ENCODE results near the gene ENOX2.
"Not testable (repeated sequence)": the region's sequence is repeated elsewhere in the genome, so short reads cannot be mapped to it uniquely, and the experiment has no call there.

The ENOX2 gene

DNA sequence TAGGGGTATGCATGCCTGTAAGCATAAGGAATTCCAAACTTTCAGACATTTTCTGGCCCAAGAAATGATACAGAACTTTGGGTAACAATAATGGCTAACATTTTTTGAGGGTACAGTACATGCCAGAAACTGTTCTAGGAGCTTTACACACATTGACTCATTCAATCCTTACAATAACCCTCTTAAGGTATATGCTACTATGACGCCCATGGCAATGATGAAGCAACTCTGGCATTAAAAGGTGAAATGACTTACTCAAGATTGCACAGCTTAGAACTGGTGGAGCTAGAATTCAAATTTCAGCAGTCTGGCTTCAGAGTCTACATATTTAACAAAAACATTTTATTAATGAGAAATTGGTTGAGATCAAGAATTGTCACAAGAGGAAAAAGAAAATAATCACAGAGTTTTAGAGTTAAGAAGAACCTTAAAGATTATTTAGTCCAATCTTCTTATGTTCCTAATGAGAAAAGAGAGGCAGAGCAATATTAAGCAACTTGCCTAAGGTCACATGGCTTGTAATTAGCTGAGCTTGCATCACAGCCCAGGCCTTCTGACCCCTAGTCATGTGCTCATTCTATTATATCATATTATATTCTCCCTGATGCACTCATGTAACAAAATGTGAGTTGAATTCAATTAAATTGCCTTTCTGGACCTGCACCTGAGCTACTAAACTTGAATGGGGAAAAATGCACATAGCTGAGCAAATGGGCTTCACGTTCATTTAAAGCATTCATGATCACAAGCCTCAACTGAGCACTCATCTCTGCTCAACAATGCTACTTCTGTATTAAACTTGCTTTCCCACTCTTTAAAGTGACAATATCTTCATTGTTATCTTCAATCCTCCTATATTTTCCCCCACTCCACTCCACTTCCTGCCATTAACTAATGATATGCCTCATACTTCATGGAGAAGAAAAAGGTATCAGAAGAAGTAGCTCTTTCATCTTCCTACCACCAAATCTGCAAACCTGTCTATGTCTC is 73.2 kb downstream of the ENOX2 start:
- Histone ChIP-seq H3K4me1 (ENCODE audit: insufficient read depth, low read length) (no peaks in the 10 kb centered on the region), H3K9me3 (ENCODE audit: low read length) (no peaks in the 10 kb centered on the region), H3K36me3 (ENCODE audit: insufficient read depth, low read length) (no peaks in the 10 kb centered on the region), H3K4me3 (ENCODE audit: low read length) (no peak overlapping the region), H3K27me3 (ENCODE audit: insufficient read depth, low read length) (no peaks in the 10 kb centered on the region), H2AFZ (ENCODE audit: low read depth, low read length) (no peak overlapping the region)

DNA sequence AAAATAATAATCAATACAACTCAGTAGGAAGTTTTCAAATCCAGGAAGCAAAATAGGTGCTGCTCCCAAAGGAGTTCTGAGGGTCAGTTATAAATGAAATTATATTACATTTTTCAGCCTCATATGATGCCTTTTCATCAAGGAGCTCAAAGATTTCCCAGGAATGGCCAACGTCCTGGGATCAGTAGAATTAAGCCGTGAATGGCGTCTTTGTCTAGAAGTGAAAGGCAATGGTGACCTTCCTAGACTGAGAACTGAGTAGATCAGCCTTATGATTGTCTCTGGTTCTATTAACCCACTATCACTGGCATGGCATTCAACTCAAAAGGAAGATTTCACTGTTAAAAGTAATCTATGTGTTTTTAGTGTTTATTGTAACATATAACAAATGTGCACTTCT is 74.4 kb downstream of the ENOX2 start:
- H3K27me3 ChIP-seq (ENCODE audit: insufficient read depth, low read length) = no peaks in the 10 kb centered on the region
- no peak overlapping the region for H3K4me3 ChIP-seq (ENCODE audit: low read length)
- H3K9me3 ChIP-seq (ENCODE audit: low read length) = no peaks in the 10 kb centered on the region
- H2AFZ ChIP-seq (ENCODE audit: low read depth, low read length) = no peak overlapping the region
- no peaks in the 10 kb centered on the region for H3K36me3 ChIP-seq (ENCODE audit: insufficient read depth, low read length)
- H3K4me1 ChIP-seq (ENCODE audit: insufficient read depth, low read length) = no peaks in the 10 kb centered on the region

DNA sequence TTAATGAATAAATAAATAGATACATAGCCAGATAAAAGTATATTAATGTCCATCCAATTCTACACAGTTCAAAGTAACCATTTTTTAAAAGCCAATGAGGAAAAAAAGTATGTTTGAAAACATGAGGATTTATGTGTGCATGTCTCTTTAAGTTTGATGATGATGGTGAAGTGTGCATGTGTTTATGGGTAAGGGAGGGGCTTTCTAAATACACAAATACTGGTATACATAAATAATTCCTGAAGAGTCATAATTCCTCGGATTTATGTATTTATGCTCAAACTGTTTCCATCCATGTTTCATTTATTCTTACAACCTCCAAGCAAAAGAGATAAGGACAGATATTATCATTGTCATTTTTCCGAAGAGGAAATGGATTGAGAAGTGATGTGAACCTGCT is 75.4 kb downstream of the ENOX2 start:
- Histone ChIP-seq H3K36me3 (ENCODE audit: insufficient read depth, low read length) (no peaks in the 10 kb centered on the region), H3K9me3 (ENCODE audit: low read length) (no peaks in the 10 kb centered on the region), H3K27me3 (ENCODE audit: insufficient read depth, low read length) (no peaks in the 10 kb centered on the region), H2AFZ (ENCODE audit: low read depth, low read length) (no peak overlapping the region), H3K4me3 (ENCODE audit: low read length) (no peak overlapping the region), H3K4me1 (ENCODE audit: insufficient read depth, low read length) (no peaks in the 10 kb centered on the region)

DNA sequence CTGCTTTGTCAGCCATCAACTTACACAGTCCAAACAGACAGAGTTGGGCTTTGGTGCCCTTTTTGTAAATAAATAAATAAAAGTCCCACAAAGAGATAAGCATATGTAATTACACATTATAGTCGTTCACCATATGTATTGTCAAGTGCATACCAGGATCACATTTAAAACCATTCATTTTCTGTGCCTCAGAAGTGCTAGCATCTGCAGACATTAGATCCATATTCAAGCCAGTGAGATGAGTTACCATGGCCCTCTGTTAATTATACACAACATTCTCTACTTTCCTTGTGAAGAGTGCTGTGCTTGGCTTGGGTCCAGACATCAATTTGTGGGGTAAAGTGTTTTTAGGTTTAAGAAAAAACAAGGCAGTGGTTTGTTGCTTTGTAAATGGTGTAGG is 76.8 kb downstream of the ENOX2 start:
- no peak overlapping the region for H3K4me3 ChIP-seq (ENCODE audit: low read length)
- no peaks in the 10 kb centered on the region for H3K4me1 ChIP-seq (ENCODE audit: insufficient read depth, low read length)
- H2AFZ ChIP-seq (ENCODE audit: low read depth, low read length) = no peak overlapping the region
- no peaks in the 10 kb centered on the region for H3K36me3 ChIP-seq (ENCODE audit: insufficient read depth, low read length)
- H3K9me3 ChIP-seq (ENCODE audit: low read length) = no peaks in the 10 kb centered on the region
- no peaks in the 10 kb centered on the region for H3K27me3 ChIP-seq (ENCODE audit: insufficient read depth, low read length)

DNA sequence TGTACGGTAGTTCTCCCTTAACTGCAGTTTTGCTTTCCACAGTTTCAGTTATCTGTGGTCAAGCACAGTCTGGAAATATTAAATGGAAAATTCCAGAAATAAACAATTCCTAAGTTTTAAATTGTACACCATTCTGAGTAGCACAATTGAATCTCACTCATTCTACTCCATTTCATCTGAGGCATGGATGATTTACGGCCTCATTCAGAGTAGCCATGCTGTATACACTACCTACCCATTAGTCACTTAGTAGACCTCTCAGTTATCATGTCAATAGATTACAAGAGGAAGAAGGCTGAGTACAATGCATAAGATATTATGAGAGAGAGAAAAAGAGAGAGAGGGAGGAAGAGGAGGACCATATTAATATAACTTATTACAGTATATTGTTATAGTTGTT is 77.5 kb downstream of the ENOX2 start:
- Histone ChIP-seq H3K4me1 (ENCODE audit: insufficient read depth, low read length) (no peaks in the 10 kb centered on the region), H3K4me3 (ENCODE audit: low read length) (no peak overlapping the region), H3K27me3 (ENCODE audit: insufficient read depth, low read length) (no peaks in the 10 kb centered on the region), H3K9me3 (ENCODE audit: low read length) (no peaks in the 10 kb centered on the region), H2AFZ (ENCODE audit: low read depth, low read length) (no peak overlapping the region), H3K36me3 (ENCODE audit: insufficient read depth, low read length) (no peaks in the 10 kb centered on the region)

DNA sequence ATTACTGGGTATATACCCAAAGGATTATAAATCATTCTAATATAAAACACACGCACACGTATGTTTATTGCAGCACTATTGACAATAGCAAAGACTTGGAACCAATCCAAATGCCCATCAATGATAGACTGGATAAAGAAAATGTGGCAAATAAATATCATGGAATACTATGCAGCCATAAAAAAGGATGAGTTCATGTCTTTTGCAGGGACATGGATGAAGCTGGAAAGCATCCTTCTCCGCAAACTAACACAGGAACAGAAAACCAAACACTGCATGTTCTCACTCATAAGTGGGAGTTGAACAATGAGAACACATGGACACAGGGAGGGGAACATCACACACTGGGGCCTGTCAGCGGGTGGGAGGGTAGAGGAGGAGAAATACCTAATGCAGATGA is 83.6 kb downstream of the ENOX2 start:
- H3K4me1 ChIP-seq (ENCODE audit: insufficient read depth, low read length); H2AFZ ChIP-seq (ENCODE audit: low read depth, low read length); H3K27me3 ChIP-seq (ENCODE audit: insufficient read depth, low read length); H3K36me3 ChIP-seq (ENCODE audit: insufficient read depth, low read length); H3K4me3 ChIP-seq (ENCODE audit: low read length); H3K9me3 ChIP-seq (ENCODE audit: low read length): not testable (repeated sequence)

DNA sequence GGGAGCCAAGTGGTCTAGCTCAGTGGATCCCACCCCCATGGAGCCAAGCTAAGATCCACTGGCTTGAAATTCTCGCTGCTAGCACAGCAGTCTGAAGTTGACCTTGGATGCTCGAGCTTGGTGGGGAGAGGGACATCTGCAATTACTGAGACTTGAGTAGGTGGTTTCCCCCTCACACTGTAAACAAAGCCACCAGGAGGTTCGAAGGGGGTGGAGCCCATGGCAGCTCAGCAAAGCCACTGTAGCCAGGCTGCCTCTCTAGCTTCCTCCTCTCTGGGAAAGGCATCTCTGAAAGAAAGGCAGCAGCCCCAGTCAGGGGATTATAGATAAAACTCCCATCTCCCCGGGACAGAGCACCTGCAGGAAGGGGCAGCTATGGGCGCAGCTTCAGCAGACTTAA is 89.1 kb downstream of the ENOX2 start:
- not testable (repeated sequence) for H3K27me3 ChIP-seq (ENCODE audit: insufficient read depth, low read length)

DNA sequence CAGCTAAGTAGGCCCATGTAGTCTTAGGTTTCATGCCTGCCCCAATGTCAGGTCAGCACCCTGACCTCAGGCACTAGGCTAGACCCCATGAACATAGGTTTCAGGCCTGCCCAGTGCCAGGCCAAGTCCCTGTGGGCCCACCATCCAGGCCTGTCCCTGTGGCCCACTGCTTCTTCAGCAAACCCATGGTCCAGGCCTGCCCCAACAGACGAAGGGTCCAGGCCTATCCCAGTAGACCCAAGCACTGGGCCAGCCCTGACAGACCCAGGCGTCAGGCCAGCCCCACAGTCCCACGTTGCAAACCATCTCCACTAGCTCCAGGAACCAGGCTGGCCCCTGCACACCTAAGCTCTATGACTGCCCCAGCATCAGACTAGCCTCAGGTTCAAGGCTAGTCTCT is 92.4 kb downstream of the ENOX2 start:
- Histone ChIP-seq H3K4me1 (ENCODE audit: insufficient read depth, low read length) (no peaks in the 10 kb centered on the region), H3K36me3 (ENCODE audit: insufficient read depth, low read length) (no peaks in the 10 kb centered on the region), H3K9me3 (ENCODE audit: low read length) (no peaks in the 10 kb centered on the region), H2AFZ (ENCODE audit: low read depth, low read length) (no peak overlapping the region), H3K4me3 (ENCODE audit: low read length) (no peak overlapping the region), H3K27me3 (ENCODE audit: insufficient read depth, low read length) (no peaks in the 10 kb centered on the region)

More for the DNA sequence above, 89.1 kb downstream of the ENOX2 start:
- not testable (repeated sequence) for H3K4me1 ChIP-seq (ENCODE audit: insufficient read depth, low read length); H2AFZ ChIP-seq (ENCODE audit: low read depth, low read length); H3K4me3 ChIP-seq (ENCODE audit: low read length); H3K9me3 ChIP-seq (ENCODE audit: low read length); H3K36me3 ChIP-seq (ENCODE audit: insufficient read depth, low read length)

DNA sequence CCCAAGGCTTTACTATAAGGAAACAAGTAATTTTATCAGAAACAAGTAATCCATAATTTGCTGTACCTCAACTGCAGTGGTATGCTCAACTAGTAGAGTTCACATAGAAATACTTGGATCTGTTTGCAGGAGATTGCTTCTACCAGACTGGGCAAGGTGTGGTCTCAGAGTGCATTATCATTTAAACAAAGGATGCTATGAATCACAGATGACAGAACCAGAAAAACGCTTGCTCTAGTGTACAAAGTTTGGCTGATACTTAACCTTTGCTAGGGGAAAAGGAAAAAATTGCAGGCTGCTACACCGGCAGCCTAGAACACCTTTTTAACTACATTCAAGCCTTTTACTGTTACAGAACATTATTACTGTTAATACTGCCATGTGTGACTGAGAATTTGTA is 97.1 kb downstream of the ENOX2 start:
- Histone ChIP-seq H3K27me3 (ENCODE audit: insufficient read depth, low read length) (no peaks in the 10 kb centered on the region), H2AFZ (ENCODE audit: low read depth, low read length) (no peak overlapping the region)

DNA sequence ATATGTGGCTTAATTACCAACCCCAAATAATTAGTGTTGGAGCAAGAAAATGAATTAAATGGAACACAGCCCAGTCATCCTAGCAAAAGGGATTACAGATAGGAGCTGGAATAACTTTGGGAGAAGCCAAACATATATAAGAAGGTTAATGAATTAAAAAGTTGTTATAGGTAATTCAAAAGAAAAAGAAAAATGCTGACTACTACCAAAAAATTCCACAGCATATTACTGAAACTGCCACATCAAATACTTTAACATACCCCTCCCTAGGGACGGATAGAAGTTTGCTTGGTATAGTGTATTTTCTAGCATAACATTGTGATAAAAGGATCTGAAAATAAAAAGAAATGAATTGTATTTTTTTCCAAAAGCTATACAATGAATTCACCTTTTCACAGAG is 99.5 kb downstream of the ENOX2 start:
- Histone ChIP-seq H3K27me3 (ENCODE audit: insufficient read depth, low read length) (no peaks in the 10 kb centered on the region), H3K4me1 (ENCODE audit: insufficient read depth, low read length) (peaks cover 6% of the 10 kb centered on the region), H3K4me3 (ENCODE audit: low read length) (no peak overlapping the region), H3K36me3 (ENCODE audit: insufficient read depth, low read length) (no peaks in the 10 kb centered on the region), H2AFZ (ENCODE audit: low read depth, low read length) (no peak overlapping the region), H3K9me3 (ENCODE audit: low read length) (no peaks in the 10 kb centered on the region)

More for the DNA sequence above, 97.1 kb downstream of the ENOX2 start:
- Histone ChIP-seq H3K4me1 (ENCODE audit: insufficient read depth, low read length) (no peaks in the 10 kb centered on the region), H3K36me3 (ENCODE audit: insufficient read depth, low read length) (no peaks in the 10 kb centered on the region), H3K4me3 (ENCODE audit: low read length) (no peak overlapping the region), H3K9me3 (ENCODE audit: low read length) (no peaks in the 10 kb centered on the region)

DNA sequence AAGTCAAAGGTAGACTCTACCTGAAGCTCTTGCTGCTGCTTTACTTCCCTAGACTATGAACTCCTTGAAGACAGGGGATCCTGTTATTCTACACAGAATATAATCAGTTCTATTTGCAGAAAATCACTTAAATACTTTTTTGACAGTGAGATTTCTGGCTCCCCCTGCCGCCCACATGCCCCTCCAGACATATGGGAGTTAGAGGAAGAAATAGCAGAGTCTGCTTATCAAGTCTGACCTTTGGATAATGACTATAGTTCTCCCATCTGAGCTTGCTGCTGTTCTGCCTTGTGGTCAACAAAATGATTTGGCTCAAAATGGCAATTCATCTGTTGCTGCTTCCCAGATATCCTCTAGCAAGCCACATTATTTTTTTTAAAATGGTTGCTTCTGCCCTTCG is 101.1 kb downstream of the ENOX2 start:
- Histone ChIP-seq H3K9me3 (ENCODE audit: low read length) (no peaks in the 10 kb centered on the region), H3K27me3 (ENCODE audit: insufficient read depth, low read length) (no peaks in the 10 kb centered on the region), H3K36me3 (ENCODE audit: insufficient read depth, low read length) (no peaks in the 10 kb centered on the region), H3K4me3 (ENCODE audit: low read length) (no peak overlapping the region), H2AFZ (ENCODE audit: low read depth, low read length) (no peak overlapping the region), H3K4me1 (ENCODE audit: insufficient read depth, low read length) (peaks cover 6% of the 10 kb centered on the region)

DNA sequence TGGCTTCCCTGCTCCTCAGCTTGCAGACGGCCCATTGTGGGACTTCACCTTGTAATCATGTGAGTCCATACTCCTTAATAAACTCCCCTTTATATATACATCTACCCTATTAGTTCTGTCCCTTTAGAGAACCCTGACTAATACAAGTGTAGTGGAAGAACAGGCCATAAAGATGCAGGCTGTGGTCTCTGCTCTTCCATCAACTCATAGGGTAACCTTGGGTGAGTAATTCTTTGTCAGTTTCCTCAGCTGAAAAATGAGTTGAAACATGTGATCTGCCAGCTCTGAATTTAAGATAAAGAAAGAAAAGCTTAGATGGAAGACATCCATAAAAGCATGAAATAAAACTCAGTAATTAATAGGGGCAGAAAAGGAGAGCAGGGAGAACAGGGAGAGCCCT is 103.6 kb downstream of the ENOX2 start:
- Histone ChIP-seq H2AFZ (ENCODE audit: low read depth, low read length) (no peak overlapping the region), H3K27me3 (ENCODE audit: insufficient read depth, low read length) (no peaks in the 10 kb centered on the region), H3K4me1 (ENCODE audit: insufficient read depth, low read length) (peaks cover 6% of the 10 kb centered on the region), H3K9me3 (ENCODE audit: low read length) (no peaks in the 10 kb centered on the region), H3K4me3 (ENCODE audit: low read length) (no peak overlapping the region), H3K36me3 (ENCODE audit: insufficient read depth, low read length) (no peaks in the 10 kb centered on the region)

DNA sequence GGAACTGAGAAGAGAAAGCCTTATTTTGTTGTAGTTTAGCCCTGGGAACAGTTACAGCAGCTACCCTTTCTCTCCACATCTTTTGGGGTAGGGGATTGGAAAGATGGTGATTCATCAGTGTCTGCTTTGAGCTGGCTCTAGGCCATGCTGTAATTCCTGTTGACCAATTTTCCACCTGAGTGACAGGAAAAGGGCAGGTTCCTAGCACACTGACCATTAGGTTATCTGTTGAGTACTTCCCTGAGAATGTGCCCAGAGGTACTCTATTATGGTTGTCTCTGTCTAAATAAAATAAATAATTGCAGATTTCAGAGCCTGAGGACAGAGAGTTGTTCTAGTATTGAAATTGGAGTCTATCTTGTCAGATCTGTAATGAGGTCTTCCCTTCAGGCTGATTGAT is 109.0 kb downstream of the ENOX2 start:
- Histone ChIP-seq H3K27me3 (ENCODE audit: insufficient read depth, low read length) (no peaks in the 10 kb centered on the region), H3K36me3 (ENCODE audit: insufficient read depth, low read length) (no peaks in the 10 kb centered on the region), H3K4me1 (ENCODE audit: insufficient read depth, low read length) (peaks cover 9% of the 10 kb centered on the region), H3K9me3 (ENCODE audit: low read length) (no peaks in the 10 kb centered on the region), H2AFZ (ENCODE audit: low read depth, low read length) (no peak overlapping the region), H3K4me3 (ENCODE audit: low read length) (no peak overlapping the region)

DNA sequence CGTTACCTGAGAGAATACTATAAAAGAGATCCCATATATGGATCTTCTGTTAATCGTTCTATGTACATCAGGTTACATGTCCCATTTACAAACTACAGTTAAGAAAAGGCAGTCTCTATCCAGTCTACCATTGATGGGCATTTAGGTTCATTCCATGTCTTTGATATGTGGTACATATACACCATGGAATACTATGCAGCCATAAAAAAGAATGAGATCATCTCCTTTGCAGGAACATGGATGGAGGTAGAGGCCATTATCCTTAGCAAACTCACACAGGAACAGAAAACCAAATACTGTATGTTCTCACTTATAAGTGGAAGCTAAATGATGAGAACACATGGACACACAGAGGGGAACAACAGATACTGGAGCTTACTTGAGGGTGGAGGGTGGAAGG is 111.1 kb downstream of the ENOX2 start:
- H2AFZ ChIP-seq (ENCODE audit: low read depth, low read length); H3K36me3 ChIP-seq (ENCODE audit: insufficient read depth, low read length); H3K9me3 ChIP-seq (ENCODE audit: low read length); H3K27me3 ChIP-seq (ENCODE audit: insufficient read depth, low read length); H3K4me3 ChIP-seq (ENCODE audit: low read length): not testable (repeated sequence)
- H3K4me1 ChIP-seq (ENCODE audit: insufficient read depth, low read length) = peaks cover 22% of the 10 kb centered on the region

Measured in neuron (in vitro differentiated cells).